Activated CD4-positive, alpha-beta T cell treated with anti-CD3 and anti-CD28 coated beads, Interleukin-2, amount 50 U/mL, for 48 hours (primary cell): ENCODE data around the gene NFIA.

Experiments
- DNase-seq, 2 experiments: peaks; one replicate each; pipeline ENCODE4 v3.0.0-alpha.2; 2020

NFIA gene

GRCh38 chr1:61278966-61279365 lies 196.6 kb downstream of the NFIA start:
- no peak for DNase-seq

GRCh38 chr1:61279570-61279969 lies 197.2 kb downstream of the NFIA start:
- no peak for DNase-seq

DNA sequence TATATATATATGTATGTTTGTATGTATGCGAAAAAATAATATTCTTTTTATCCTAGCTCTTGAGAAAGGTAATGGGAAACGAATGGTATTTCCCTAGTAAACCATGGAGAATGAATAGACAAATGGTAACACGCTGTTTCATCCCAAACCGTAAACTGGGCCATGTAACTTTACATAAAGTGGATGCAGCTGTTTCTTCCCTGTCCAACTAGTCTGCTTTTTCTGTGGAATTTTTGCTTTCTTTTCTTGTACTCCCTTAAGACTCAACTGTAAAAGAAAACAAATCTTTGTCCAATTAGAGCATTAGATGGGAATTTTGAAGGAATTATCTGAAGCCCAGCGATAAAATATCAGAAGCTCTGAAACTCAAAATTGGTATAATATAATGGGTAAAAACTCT lies 198.1 kb downstream of the NFIA start:
- no peak for DNase-seq

GRCh38 chr1:61282387-61282786 lies 200.0 kb downstream of the NFIA start:
- no peak for DNase-seq

DNA sequence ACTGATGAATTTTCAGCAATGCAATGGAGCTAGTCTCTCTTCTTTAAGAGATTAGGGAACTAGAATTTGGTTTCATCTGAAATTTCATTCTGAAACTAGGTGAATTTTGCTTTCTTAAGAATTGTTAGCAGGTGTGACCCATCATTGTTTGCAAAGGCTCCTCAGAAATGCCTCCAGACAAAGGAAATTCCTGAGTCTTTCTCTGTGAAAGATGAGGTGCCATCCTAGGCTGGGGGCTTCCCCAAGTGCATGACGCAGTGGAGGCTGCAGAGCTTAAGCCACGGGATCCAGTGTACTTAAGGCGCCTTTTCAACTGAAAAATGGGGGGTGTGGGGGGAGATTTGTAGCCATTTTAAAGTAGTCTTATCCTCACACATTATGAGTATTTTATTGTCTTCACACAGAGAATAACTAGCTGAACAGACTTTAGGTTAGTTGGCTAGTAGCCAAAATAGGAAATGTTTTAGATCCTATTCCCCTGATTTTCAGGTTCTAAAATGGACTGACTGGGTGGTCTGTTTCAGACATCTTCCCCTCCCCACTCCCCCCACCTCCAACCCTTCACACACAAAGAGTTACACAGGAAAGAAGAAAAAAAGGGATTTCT lies 202.0 kb downstream of the NFIA start:
- DNase-seq = peak in 1 of 2 experiments; percentile 29

DNA sequence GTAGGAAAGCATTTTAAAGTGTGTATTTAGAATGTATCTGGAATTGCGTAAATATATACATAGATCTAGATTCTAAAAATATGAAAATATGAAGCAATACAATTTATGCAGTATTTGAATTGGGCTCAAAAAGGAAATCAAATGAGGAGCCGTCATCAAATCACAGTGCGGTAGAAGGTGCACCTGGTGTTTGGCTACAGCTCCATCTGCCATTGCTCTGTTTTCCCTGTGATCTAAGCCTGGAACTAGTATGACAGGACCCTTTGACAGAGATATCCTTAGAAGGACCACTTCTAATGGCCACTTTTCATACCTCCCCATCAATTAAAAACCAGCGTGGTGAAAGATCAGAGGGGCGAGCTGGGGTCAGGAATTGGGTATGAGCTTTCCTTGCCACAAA lies 202.6 kb downstream of the NFIA start:
- DNase-seq = no peak

DNA sequence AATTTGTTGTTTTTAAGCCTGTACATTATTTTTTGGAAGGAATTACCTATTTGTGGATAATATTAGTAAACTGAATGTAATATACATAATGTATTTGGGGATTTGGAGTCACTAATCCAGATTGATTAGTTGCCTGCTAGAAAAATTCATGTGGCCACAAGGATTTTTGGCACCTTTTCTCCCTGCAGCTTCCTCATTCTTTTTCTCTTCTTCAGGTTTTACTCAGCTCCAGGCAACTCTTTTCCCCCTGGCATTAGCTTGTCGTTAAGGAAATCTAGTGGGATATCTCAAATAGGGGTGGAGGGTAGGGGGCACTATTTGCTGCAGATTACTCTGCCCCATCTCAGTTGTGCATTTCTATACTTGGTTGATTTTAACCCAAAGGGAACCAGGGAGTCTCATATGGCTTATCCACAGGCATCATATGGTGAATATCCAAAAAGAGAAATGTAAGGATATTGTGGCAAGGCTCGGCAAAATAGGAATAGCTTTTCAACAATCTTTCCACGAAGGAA lies 203.1 kb downstream of the NFIA start:
- DNase-seq = no peak

GRCh38 chr1:61287014-61287413 lies 204.7 kb downstream of the NFIA start:
- DNase-seq = no peak

- DNase-seq = no peak
Observed at GRCh38 chr1:61287734-61288133, 205.4 kb downstream of the NFIA start.

GRCh38 chr1:61289232-61290098 lies 207.1 kb downstream of the NFIA start:
- DNase-seq = no peak

GRCh38 chr1:61290525-61290924 lies 208.2 kb downstream of the NFIA start:
- DNase-seq = no peak

GRCh38 chr1:61293197-61293596 lies 210.8 kb downstream of the NFIA start:
- DNase-seq = no peak

DNA sequence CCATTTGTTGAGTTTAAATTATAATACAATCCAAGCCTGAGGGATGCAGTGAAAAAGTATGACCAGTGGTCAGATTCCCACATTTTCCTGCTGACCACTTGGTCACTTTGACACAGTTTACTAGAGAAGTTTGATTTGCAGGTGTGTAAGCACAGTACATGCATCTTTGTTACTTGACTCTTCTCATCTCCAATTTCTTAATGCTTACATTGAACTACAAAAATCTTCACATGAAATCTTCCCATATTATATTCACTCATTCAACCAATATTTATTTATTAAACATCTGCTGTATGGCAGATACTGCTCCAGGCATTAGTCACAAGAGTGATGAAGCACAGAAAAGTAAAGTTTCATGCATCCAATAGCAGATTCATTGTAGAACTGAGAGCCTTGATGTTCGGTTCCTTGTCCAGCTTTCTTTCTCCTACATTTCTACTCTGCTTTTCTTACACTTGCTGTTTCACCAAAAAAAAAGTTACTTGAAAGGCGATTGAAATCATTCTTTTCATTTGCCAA lies 211.7 kb downstream of the NFIA start:
- no peak for DNase-seq

DNA sequence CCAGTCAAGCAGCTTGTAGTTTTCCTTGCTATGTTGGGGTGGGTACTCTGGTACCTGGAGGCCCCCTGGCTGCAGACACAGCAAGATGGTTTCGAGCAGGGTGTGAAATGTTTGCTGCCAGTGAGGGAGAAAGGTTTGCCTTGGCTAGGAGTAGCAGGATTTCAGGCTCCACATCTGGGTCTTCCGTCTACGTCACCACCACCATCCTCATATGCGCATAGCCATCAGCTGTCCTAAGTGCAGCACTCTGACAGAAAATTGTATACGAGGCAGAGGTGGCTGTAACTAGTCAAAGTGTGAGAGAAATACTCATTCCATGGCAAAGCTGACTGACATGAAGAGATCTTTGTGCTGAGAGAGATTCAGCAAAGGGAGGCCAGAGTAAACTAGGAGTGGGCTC lies 212.6 kb downstream of the NFIA start:
- no peak for DNase-seq

GRCh38 chr1:61295818-61296537 lies 213.6 kb downstream of the NFIA start:
- DNase-seq = no peak

DNA sequence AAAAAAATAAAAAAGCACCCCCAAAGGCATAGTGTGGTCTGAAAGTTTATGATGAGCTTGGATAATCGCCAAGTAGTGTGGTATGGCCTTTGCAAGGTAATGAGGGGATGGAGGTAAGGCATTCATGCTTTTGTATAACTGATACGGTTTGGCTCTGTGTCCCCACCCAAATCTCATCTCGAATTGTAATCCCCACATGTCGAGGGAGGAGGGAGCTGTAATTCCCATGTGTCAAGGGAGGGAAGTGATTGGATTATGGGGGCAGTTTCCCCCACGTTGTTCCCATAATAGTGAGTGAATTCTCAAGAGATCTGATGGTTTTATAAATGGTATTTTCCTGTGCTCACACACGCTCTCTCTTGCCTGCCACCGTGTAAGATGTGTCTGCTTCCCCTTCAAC lies 215.5 kb downstream of the NFIA start:
- no peak for DNase-seq

DNA sequence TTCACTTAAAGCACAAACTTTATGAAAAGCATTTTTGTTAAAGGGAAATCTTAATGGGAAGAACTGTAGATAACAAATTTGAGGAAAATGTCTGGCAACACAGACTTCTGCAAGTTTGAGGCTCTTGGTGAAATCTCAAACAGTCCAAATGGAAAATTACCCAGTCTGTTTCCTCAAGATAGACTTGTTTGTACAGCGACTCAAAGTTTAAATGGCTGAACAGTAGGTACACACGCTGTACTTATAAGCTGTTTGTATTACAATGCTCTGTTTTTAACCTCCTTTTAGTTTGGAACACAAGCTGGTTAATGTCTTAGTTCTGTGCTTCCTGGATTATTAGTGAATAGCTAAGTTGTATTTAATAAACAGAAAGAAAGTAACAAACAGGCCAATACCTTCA lies 217.1 kb downstream of the NFIA start:
- DNase-seq = no peak

GRCh38 chr1:61300899-61301298 lies 218.5 kb downstream of the NFIA start:
- no peak for DNase-seq

- no peak for DNase-seq
Observed at GRCh38 chr1:61301824-61302657, 219.7 kb downstream of the NFIA start.

DNA sequence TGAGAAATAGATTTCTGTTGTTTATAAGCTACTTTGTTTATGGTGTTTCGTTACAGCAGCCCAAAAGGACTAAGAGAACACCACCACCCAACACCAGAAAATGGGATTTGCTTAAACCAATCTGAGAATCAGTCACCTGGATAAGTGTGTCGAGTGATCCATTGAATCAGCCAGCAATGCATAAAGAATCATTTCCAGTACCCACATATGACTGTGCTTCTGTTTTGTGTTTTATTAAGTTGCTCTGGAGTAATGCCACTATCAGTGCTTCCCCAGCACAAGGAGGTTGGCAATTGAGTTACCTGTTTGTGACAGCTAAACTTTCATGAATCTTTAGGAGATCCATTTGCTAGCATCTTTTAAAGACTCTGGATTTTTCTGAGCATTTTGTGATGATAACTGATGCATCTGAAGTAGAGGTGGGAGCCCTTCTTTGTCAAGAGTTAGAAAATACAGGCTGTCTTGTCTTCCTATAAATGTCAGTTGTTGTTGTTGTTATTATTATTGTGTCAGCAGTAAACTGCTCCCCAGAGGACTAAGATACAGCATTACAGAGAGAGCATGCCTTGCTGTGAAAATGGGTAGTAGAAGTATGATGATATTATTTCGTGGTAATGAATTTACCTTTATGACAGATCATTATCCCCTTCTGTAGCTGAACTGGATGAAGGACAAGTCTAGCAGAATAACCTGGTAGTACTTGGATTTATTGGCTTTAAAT lies 225.2 kb downstream of the NFIA start:
- DNase-seq = no peak

GRCh38 chr1:61310057-61310456 lies 227.7 kb downstream of the NFIA start:
- DNase-seq = no peak

- no peak for DNase-seq
Observed at GRCh38 chr1:61310538-61310937, 228.2 kb downstream of the NFIA start.
